DMS53 treated with DMSO at 0.1 percent for 48 hours (cell line): Measurements from ENCODE around the gene LRRC37A.
"Not testable (repeated sequence)": the region's sequence is repeated elsewhere in the genome, so short reads cannot be mapped to it uniquely, and the experiment has no call there.

Experiments
- DNase-seq: peaks from one replicate; lab custom pipeline; 2025; ENCODE audit not compliant: unreplicated experiment; lab: John Stamatoyannopoulos, UW

LRRC37A gene

DNA sequence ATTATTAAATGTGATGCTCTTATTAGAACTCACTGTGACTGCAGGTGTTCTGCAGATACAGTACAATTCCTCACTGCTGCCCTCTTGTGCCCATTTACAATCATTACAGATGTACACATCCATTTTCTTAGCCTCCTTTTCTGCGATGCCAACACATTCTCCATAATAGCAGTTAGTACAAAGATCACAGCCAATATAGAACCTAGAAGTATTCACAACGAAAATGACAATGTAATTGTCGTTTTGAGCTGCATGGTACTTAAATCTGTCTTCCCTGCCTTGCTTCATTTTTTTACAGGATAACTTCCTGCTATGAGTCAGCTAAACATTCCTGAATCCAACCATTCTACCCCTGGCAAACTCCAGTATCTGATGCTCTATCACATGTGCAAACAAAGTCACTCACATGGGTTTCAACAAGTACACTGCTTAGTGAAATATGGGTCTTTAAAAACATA lies 8.1 kb upstream of the LRRC37A start:
- DNase-seq = peak; percentile 98

DNA sequence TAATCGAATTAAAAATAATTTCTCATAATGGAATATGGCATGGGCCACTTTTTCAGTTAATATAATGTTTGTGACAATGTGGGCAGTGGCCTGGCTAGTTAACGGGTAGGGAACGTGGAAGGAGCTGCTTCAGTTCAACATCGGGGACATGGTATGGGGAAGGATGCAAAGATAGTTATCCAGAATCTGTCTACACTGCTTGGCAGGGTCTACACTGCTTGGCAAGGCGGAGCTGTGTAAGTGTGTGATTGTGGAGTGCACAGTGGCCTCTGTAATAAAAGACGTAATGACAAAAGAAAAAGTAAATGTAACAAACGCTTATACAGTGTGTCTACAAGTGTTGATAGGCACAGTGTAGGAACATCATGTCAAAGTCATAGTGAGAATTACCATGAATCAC lies 7.3 kb upstream of the LRRC37A start:
- not testable (repeated sequence) for DNase-seq

GRCh38 chr17:46290906-46291546 lies 3.9 kb upstream of the LRRC37A start:
- not testable (repeated sequence) for DNase-seq

DNA sequence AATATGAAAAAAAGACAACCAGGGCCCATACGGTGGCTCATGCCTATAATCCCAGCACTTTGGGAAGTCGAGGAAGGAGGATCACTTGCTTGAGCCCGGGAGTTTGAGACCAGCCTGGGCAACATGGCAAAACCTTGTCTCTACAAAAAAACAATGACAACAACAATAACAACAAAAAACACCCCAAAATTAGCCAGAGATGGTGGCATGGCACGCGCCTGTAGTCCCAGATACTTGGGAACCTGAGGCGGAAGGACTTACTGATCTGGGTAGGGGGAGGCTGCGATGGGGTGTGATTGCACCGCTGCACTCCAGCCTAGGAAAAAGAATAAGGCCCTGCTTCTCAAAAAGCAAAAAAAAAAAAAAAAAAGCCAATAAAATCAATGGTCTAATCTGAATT lies 3.3 kb upstream of the LRRC37A start:
- DNase-seq = not testable (repeated sequence)

GRCh38 chr17:46341220-46341619 lies 46.3 kb downstream of the LRRC37A start:
- not testable (repeated sequence) for DNase-seq

DNA sequence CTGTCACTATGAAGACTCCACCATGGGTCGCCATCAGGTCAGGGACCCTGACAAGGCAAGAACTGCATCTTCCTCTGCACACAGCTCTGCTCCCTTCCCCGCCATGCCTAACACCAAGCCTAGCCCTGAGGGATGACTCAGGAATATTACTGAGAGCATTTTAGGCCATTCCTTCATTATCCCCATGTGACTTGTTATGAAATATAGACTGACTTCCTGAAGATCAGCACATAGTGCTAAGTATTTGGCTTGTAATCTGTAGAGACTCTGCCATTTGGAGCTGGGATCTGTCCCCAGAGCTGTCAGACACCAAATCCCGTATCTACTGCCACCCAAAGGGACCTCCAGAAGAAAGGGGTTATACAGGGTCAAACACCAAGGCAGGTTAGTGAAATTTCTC lies 47.2 kb downstream of the LRRC37A start:
- not testable (repeated sequence) for DNase-seq

DNA sequence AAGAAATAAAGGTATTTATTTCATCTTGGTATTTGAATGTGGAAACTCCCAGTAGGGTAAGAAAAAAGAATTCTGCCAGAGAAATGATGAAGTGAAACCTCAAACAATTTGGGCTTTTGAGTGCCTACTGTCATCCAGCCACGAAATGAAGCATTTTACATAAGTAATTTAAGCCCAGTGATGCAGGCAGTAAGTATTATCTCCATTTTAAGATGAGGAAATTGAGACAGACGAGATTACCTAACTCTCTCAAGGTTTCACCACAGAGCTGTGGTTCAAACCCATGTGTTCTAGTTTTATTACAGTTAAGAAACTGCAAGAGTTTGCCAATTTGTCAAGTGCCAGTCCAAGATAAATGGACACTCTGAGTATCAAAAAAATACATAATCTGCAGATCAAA lies 53.4 kb downstream of the LRRC37A start:
- DNase-seq = not testable (repeated sequence)

DNA sequence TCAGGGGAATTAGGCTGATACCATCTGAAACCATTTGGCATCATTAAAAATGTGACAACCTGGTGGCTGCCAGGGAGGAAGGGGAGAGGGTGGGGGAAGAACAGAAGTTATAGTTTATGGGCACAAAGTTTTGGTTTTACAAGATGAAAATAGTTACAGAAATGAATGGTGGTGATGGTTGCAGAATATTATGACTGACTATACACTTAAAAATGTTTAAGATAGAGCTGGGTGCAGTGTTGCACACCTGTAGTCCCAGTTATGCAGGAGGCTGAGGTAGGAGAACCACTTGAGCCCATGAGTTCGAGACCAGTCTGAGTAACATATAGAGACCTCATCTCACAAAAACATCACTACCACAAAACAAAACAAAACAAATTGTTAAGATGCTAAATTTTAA lies 54.1 kb downstream of the LRRC37A start:
- DNase-seq = not testable (repeated sequence)

- not testable (repeated sequence) for DNase-seq
Measured at GRCh38 chr17:46353856-46354255, 58.9 kb downstream of the LRRC37A start.

GRCh38 chr17:46361145-46361735 lies 66.3 kb downstream of the LRRC37A start:
- not testable (repeated sequence) for DNase-seq

- DNase-seq = not testable (repeated sequence)
Measured at GRCh38 chr17:46361755-46362154, 66.8 kb downstream of the LRRC37A start, which contains the start of gene ARL17B. Gene ARL17B, minus strand, starts transcription at chr17:46361766. Its CDS starts 3,369 bp downstream, at chr17:46358397.

GRCh38 chr17:46367520-46367919 lies 72.6 kb downstream of the LRRC37A start:
- not testable (repeated sequence) for DNase-seq

DNA sequence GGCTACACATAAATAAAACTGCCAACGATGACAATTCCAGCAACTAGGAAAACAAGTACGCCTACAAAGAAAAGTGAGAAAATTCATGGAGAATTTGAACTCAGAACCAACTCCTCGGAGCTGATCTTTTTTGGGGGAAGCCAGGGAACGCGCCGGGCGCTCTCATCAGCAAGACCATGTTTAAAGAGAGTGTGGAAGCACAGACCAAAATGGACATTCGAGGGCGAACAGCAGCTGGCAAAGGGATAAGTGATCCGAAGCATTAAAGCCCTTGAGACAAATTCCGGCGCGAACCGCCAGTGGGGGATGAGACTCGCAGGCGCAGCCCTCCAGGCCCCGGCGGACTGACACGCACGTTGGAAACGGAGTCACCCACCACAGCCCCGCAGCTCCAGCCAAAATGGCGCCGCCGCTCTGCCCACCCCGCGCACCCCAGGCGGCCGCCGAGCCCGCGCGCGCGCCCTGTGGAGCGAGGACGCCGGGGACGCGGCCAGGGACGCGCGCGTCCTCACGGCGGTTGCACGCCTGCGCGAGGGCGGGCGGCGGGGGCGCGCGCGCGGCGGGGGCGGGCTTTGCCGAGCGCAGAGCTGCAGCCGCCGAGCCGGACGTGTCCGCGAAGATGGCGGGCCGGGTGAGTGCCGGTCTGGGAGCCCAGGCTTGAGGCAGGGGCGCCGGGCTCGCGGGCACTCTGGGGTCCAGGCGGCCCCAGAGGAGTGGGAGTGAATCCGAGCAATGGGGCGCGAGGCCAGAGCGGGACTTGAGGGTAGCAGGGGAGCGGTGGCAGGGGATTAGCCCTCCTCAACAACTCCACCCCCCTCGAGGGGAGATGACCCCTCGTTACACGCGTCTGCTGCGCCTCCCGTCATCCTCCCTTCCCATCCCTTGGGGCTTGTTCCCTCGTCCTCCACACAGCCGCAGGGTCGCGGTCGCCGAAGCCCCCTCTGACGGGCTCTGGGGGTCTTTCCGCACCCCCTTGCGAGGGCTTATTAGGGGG lies 77.6 kb downstream of the LRRC37A start:
- DNase-seq = not testable (repeated sequence)

DNA sequence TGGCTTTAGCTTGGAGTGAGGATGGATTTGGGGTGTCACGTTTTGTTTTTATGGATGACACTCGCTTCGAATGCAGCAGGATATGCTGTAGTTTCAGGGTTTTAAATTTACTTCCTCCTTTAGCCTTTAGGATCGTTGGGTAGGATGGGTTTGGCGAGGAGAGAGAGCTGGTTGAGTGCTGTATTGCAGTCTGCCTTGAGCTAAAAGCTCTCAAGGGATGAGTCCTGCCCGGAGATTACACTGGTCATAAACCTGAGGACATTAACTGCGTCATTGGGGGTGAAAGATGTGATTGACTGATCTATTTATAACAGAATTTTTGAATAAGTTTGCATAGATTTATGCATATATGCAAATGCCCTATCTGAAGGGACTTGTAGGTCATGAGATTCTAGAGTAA lies 78.5 kb downstream of the LRRC37A start:
- not testable (repeated sequence) for DNase-seq

- not testable (repeated sequence) for DNase-seq
Measured at GRCh38 chr17:46383118-46383517, 88.2 kb downstream of the LRRC37A start.

- DNase-seq = not testable (repeated sequence)
Measured at GRCh38 chr17:46385491-46385890, 90.6 kb downstream of the LRRC37A start.
